M059J (cell line): ENCODE results near the gene BRPF1. TPM values are rescaled to one million over a fixed set of nuclear protein-coding genes. Genes with fewer than 3 reads are reported as not detected.
"Not testable (repeated sequence)": the region's sequence is repeated elsewhere in the genome, so short reads cannot be mapped to it uniquely, and the experiment has no call there.

Experiments used
- DNase-seq: peaks from one replicate; pipeline ENCODE4 v3.0.0-alpha.2; 2012; ENCODE audit warnings: low read depth
- total RNA-seq: library from RNA; depleted of rRNA; stranded (reverse); fragments of >200 nt; shearing (Covaris generic); gene quantifications from 2 replicates; pipeline ENCODE4 v1.2.3, GENCODE V29; 2014

The BRPF1 gene
- total RNA-seq, 1 experiment from 2014 or later = 14.0 TPM

DNA sequence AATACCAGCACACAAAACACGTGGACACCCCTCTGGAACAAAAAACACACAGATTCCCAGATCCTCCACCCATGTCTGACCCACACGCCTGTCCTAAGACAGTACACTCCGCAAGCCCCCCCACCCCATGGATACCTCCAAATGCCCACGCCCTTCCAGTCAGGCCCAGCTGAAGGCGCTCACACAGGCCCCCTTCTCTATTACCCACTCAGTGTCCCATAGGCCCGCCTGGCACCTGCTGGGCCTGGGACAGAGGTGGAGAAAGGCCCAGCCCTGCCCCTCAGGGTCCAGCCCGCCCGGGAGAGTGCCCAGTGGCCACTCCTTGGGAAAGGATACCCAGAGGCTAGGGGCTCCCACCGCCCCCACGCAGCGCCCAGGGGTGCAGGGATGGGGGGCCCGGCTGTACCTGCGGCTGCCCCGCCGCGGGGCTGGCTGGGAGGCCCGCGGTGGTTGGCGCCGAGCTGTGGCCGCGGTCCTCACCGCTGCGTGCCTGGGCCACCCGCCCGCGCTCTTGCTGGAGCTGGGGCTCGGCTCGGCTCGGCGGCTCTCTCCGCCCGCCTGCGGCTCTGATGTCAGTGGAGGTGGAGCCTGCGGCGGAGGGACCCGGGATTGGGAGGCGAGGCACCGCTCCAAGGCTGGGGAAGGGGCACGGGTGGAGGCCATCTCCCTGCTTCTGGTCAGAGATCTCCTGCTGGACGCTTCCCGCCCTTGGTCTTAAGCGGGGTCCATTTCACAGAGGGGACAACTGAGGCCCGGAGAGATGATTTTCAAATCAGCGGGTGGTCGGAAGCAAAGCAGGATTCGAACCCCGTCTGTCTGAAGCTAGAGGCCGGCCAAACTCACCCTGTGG is 38.1 kb downstream of the BRPF1 start, which contains the start of gene CAMK1:
Gene CAMK1, minus strand, starts transcription at position 522 of the 850 bp plus-strand sequence. CDS start 2,198 bp downstream, outside the sequence.
- peak; percentile 51 for DNase-seq

DNA sequence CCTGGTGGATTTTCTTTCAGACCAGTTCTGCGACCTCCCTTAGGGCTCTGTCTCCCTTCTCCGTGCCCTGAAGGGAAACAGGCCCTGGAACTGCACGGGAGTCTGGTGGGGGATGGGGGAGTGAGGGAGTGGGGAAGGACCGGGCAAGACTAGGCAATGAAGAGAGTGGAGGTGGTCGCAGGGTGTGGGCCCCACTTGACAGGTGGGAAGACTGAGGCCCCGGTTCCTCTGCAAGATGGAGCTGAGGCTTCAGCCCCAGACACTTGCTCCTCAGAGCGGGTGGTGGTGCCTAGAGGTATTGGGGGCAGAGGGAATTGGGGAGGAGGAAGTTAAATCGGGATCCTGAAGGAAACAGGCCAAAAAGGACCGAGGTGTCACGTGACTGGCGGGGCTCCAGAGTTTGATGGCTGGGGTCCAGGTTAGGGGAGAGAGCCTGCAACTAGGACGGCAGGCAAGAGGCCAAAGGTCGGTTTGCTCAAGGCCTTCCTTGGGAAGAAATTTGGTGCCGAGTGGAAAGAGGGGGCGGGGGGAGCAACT is 38.8 kb downstream of the BRPF1 start:
- DNase-seq = no peak

GRCh38 chr3:9771007-9771406 is 39.5 kb downstream of the BRPF1 start:
- not testable (repeated sequence) for DNase-seq

DNA sequence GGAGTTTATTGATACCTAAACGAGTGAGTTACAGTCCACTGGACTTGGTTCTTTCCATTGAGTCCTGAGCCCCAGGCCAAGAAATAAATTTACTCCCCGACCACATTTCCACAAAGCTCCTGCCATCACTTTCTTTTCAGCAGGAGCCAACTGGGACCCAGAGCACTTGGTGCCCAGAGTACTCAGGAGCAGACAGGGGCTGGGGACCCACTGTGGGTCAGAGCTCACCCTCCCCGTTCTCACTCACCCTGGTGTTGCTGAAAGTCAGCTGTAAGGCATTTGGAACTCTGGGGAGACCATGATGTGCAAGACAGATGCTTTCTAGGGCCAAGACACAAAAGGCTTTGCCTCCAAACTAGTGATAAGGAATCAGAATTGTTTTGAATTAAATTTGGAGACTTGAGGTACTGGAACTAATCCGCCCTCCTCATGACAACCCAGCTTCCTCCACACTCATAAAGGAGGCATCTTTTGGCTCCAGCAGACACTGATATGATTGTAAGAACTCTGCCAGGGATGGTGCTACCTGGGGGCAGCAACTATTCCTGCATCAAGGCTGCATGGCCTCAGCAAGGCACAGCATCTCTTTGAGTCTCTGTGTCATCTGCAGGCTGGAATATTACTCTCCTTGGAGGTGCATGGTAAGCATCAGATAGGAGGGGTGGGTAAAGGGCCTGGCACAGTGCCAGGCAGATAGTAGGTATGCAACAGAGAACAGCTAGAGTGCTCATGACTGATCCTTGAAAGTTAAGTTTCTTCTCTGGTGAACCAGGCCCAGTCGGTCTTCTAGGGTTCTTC is 45.6 kb downstream of the BRPF1 start:
- no peak for DNase-seq

DNA sequence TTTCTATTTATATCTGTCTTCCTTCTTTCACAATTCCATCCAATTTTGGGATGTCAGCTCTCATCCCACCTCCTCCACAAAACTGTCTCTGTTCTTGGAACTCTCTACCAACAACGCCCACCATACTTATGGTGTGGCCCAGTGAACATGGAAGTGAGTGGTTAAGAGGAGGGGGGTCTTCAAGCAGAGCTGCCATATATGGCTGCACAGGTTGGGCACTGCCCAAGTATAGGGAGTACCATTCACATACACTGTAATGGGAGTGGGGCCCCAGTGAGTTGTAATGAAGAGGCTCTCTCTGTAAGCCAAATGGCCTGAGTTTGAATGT is 46.1 kb downstream of the BRPF1 start:
- no peak for DNase-seq

DNA sequence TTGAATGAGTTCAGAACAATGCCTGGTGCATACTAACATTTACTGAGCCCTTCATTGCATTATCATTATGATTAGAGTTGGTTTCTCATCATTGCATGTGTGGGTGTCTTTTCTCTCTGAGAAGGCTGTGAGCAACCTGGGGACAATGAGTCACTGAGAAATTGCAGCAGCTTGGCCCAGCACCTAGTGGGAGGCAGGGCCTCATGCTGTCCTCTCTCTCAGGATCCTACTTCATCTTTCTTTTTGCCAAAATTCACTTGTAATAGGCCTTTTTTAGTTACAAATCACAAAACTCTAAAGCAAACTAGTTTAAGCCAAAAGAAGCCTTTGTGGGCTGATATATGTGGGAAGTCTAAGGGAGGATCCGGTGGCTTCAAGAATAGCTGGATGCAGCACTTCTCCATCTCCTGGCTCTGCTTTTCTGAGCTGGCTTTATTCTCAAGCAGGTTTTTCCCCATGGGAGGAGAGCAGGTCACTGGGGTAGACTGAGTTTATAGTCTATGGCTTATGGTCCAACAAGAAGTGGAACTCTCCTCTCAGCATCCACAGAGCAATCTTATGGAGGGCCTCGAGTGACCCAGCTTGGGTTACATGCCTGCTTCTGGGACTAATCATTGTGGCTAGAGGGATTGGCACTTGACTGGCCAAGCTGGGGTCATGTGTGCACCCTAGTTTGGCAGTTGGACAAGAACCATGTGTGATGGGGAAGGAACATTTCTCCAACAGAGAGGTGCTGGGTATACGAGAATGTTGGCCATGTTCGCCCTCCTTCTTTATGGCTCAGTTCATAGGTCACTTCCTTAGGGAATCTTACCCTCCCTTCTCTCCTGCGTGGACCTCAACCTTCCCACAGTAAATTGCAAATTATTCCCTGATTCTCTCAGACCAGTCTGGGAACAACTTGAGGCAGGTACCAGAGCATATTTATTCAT is 46.9 kb downstream of the BRPF1 start:
- peak; percentile 40 for DNase-seq

- no peak for DNase-seq
These were observed 47.6 kb downstream of the BRPF1 start for GRCh38 chr3:9779075-9779593.

- DNase-seq = no peak
These were observed 48.4 kb downstream of the BRPF1 start for GRCh38 chr3:9779721-9780457.

DNA sequence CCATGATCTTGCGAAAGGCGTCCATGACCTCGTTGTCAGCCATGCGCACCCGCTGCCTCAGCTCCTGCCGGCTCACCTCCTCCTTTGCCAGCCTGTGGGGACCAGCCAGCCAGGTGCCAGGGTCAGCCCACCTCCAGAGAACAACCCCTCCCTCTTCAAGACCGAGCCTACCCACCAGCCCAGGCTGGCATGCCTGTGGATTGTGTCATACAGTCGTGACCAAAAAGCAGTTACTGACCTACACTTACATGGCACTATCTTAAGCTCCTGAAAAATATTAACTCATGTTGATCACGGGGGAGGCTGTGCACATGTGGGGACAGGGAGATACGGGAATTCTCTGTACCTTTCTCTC is 48.9 kb downstream of the BRPF1 start:
- peak; percentile 27 for DNase-seq

DNA sequence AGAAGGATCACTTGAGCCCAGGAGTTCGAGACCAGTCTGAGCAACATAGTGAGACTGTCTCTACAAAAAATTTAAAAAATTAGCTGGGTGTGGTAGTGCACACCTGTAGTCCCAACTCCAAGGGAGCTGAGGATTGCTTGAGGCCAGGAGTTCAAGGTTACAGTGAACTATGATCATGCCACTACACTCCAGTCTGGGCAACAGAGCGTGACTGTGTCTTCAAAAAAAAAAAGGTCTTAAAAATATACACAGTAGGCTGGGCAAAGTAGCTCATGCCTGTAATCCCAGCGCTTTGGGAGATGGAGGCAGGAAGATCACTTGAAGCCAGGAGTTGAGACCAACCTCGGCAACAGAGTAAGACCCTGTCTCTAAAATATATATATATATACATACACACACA is 49.4 kb downstream of the BRPF1 start:
- no peak for DNase-seq

GRCh38 chr3:9781551-9781950 is 50.0 kb downstream of the BRPF1 start:
- no peak for DNase-seq

- DNase-seq = no peak
These were observed 50.6 kb downstream of the BRPF1 start for GRCh38 chr3:9781978-9782603.

DNA sequence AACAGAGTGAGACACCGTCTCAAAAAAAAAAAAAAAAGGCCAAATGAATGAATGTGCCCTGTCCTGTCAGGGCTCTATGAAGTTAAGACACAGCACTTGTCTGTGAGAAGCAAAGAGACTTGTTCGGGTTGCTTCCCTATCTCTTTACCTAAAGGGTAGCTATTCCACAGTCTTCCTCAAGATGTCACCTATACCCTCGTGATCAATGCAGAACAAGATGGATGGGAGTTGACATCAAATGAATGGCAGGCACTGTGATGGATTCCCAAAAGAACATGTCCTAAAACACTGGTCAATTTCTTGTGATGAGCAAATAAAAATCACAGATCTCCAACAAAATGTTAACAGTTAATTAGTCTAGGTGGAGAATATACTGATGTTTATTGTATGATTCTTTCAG is 51.2 kb downstream of the BRPF1 start:
- DNase-seq = no peak

DNA sequence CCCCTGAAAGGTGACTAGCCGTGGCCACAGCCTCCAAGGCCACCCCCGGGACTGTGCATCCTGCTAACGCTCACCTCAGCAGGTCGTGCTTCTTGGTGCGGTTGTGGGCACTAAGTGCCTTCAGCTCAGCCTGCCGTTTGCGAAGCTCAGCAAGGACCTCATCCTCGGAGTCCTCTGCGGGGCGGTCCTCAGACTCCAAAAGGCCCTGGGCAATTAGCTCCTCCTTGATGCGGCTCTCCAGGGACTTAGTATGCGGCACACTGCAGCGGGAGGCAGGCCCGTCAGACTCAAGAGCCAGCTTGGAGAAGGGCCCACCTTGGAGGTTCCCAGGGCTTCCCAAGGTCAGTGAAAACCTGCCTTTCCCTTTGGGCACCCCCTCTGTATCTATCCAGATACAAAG is 52.4 kb downstream of the BRPF1 start:
- no peak for DNase-seq

GRCh38 chr3:9784965-9785364 is 53.4 kb downstream of the BRPF1 start:
- no peak for DNase-seq

DNA sequence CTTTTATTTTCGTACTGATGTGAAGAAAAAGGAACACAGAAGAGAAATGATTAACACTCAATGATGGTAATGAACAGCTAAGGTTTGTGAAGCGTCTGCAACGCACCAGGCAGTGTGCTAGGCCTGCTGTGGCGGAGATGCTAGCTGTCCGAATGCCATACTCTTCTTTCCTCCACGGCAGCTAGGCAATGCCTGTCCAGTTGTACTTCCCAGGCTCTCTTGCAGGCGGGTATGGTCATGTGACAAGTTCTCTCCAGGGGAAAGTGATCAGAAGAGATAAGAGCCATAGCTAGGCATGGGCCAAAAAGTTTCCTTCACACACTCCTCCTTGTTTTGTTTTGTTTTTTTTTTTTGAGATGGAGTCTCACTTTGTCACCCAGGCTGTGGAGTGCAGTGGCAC is 54.1 kb downstream of the BRPF1 start:
- no peak for DNase-seq

GRCh38 chr3:9786209-9786739 is 54.7 kb downstream of the BRPF1 start:
- DNase-seq = no peak

- DNase-seq = no peak
These were observed 55.5 kb downstream of the BRPF1 start for GRCh38 chr3:9786825-9787669.

- no peak for DNase-seq
These were observed 56.2 kb downstream of the BRPF1 start for GRCh38 chr3:9787714-9788113.
